K562 (cell line): ENCODE results near the gene IFI30. TPM values are rescaled to one million over a fixed set of nuclear protein-coding genes. Genes with fewer than 3 reads are reported as not detected.

ENCODE experiments used
- CREB5 ChIP-seq: fragments of 250-450 bp; sonication (Bioruptor Pico); IDR thresholded peaks from 2 replicates; pipeline ENCODE4 v1.5.0; 2020; ENCODE audit warnings: mild to moderate bottlenecking
- CREM ChIP-seq: IDR thresholded peaks from 2 replicates; pipeline ENCODE4 v1.6.1; 2014; ENCODE audit warnings: antibody characterized with exemption, low read depth
- DIDO1 ChIP-seq: fragments of 450-650 bp; IDR thresholded peaks from 2 replicates; pipeline ENCODE4 v1.6.1; 2016; ENCODE audit warnings: low read depth, missing biosample characterization, missing genetic modification characterization
- E2F3 ChIP-seq: fragments of 250-450 bp; sonication (Bioruptor Pico); IDR thresholded peaks from 2 replicates; pipeline ENCODE4 v1.4.0; 2020; ENCODE audit warnings: mild to moderate bottlenecking
- ETS2 ChIP-seq: IDR thresholded peaks from 2 replicates; pipeline ENCODE4 v1.6.1; 2016; ENCODE audit warnings: borderline replicate concordance, missing genetic modification characterization, mild to moderate bottlenecking, moderate library complexity, missing compliant biosample characterization; ENCODE audit not compliant: poor library complexity, severe bottlenecking
- HMGN3 ChIP-seq: IDR thresholded peaks from 2 replicates; pipeline ENCODE4 v1.6.1; 2011; ENCODE audit warnings: borderline replicate concordance, low read depth, mild to moderate bottlenecking, mixed read lengths, low read length; ENCODE audit not compliant: insufficient read length; ENCODE audit errors: extremely low read depth
- HNRNPUL1 ChIP-seq: fragments of 200-400 bp; formaldehyde crosslinking; IDR thresholded peaks from 2 replicates; pipeline ENCODE4 v1.6.1; 2017; ENCODE audit warnings: low read length
- KDM2B ChIP-seq: fragments of 250-450 bp; sonication (Bioruptor Pico); IDR thresholded peaks from 2 replicates; pipeline ENCODE4 v1.8.0; 2021; ENCODE audit warnings: mild to moderate bottlenecking, moderate library complexity
- MYNN ChIP-seq, 2 experiments: sonication (generic); formaldehyde crosslinking in 1 of 2; IDR thresholded peaks; 2 replicates each; pipeline versions ENCODE4 v1.5.0 to v1.6.1; 2016 to 2020; ENCODE audit warnings: antibody characterized with exemption in 1 of 2, missing genetic modification reagents in 1 of 2
- RBM14 ChIP-seq: fragments of 200-400 bp; formaldehyde crosslinking; IDR thresholded peaks from 2 replicates; pipeline ENCODE4 v1.6.1; 2018; ENCODE audit warnings: low read depth, mild to moderate bottlenecking, low read length, moderate library complexity, borderline replicate concordance; ENCODE audit not compliant: insufficient read depth
- SNAPC5 ChIP-seq: fragments of 250-450 bp; sonication (Bioruptor Pico); IDR thresholded peaks from 2 replicates; pipeline ENCODE4 v1.8.0; 2021; ENCODE audit warnings: moderate library complexity, mild to moderate bottlenecking, inconsistent platforms
- TGIF2 ChIP-seq: sonication (generic); formaldehyde crosslinking; IDR thresholded peaks from 2 replicates; pipeline ENCODE4 v1.8.1; 2022; ENCODE audit warnings: mild to moderate bottlenecking, missing genetic modification reagents, moderate library complexity
- ZFP36 ChIP-seq: fragments of 150-350 bp; IDR thresholded peaks from 2 replicates; pipeline ENCODE4 v1.6.1; 2018; ENCODE audit warnings: low read length, low read depth; ENCODE audit not compliant: partially characterized antibody
- ZNF197 ChIP-seq: fragments of 200-800 bp; sonication (Bioruptor generic); IDR thresholded peaks from 2 replicates; pipeline ENCODE4 v1.6.1; 2016; ENCODE audit warnings: low read depth, missing genetic modification characterization, missing compliant biosample characterization
- ZNF75A ChIP-seq: fragments of 450-650 bp; formaldehyde crosslinking; IDR thresholded peaks from 2 replicates; pipeline ENCODE4 v1.4.0; 2020; ENCODE audit warnings: mild to moderate bottlenecking
- ZNF79 ChIP-seq: fragments of 250-450 bp; sonication (Bioruptor Pico); IDR thresholded peaks from 2 replicates; pipeline ENCODE4 v1.4.0; 2020; ENCODE audit warnings: low read depth, mild to moderate bottlenecking, moderate library complexity
- polyA plus RNA-seq, 8 experiments: library from polyadenylated mRNA; depleted of rRNA in 4 of 8; stranded (reverse) in 5 of 8; unstranded in 3 of 8; fragments of >200 nt; fragmentation: Nextera tagmentation in 2 of 8; fragmentation: Illumina TruSeq in 1 of 8; extraction: Ambion mirVana in 2 of 8; extraction: Trizol in 1 of 8; gene quantifications; 2 replicates each; pipeline versions ENCODE4 v1.2.1 to v1.2.3, GENCODE V29; 2011 to 2014; ENCODE audit warnings: inconsistent platforms in 1 of 8, missing spikeins in 1 of 8
- total RNA-seq, 7 experiments: library from RNA; depleted of rRNA in 6 of 7; stranded (reverse); fragments of >200 nt in 6 of 7; fragmentation: Illumina TruSeq in 2 of 7; extraction: Trizol in 2 of 7; gene quantifications; 2 replicates each; pipeline versions ENCODE4 v1.2.1 to v1.2.3, GENCODE V29; 2011 to 2021; ENCODE audit warnings: low replicate concordance in 1 of 7
- TF ChIP-seq, protein P1 (sequence below), 2 experiments: fragments of 450-650 bp in 1 of 2; sonication (generic) in 1 of 2; formaldehyde crosslinking in 1 of 2; IDR thresholded peaks; 2 replicates each; pipeline versions ENCODE4 v1.7.1 to v1.9.0; 2016 to 2022; ENCODE audit warnings: inconsistent platforms in 1 of 2, mild to moderate bottlenecking in 1 of 2, missing genetic modification reagents in 1 of 2

The IFI30 gene
- total and polyA plus RNA-seq, 9 of the 15 experiments (the other 6 are each of a cell fraction or from before 2014, with no cell fraction given) = 63.7 to 430 (median 109) TPM

DNA sequence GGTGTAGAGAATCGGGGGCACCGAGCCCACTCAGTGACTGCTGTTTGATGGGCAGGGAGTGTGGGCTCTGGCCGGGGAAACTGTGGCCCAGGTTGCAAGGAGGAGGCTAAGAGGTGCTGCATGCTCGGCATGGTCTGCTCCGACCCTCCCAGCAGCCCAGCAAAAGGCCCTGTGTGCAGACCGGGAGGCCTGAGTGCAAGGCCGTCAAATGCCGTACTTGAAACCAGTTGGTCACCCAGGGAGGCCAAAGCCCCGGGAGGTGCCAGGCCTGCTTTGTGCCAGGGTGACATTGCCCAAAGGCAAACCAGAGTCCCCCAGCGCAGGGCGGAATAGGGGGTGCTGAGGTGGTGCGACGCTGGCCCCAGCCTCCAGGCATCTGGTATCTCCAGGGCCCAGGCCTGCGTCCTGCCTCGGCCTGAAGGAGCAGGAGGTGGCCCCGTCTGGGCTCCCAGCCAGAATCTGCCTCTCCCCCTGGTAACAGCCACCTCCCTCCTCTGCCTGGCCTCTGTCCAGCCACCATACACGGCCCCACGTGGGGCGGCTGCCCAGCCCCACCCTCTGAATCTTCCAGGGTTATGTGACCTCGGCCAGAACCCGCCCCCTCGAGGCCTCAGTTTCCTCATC, 16.7 kb upstream of the IFI30 start (continued):
- TF ChIP-seq, protein P1, sequence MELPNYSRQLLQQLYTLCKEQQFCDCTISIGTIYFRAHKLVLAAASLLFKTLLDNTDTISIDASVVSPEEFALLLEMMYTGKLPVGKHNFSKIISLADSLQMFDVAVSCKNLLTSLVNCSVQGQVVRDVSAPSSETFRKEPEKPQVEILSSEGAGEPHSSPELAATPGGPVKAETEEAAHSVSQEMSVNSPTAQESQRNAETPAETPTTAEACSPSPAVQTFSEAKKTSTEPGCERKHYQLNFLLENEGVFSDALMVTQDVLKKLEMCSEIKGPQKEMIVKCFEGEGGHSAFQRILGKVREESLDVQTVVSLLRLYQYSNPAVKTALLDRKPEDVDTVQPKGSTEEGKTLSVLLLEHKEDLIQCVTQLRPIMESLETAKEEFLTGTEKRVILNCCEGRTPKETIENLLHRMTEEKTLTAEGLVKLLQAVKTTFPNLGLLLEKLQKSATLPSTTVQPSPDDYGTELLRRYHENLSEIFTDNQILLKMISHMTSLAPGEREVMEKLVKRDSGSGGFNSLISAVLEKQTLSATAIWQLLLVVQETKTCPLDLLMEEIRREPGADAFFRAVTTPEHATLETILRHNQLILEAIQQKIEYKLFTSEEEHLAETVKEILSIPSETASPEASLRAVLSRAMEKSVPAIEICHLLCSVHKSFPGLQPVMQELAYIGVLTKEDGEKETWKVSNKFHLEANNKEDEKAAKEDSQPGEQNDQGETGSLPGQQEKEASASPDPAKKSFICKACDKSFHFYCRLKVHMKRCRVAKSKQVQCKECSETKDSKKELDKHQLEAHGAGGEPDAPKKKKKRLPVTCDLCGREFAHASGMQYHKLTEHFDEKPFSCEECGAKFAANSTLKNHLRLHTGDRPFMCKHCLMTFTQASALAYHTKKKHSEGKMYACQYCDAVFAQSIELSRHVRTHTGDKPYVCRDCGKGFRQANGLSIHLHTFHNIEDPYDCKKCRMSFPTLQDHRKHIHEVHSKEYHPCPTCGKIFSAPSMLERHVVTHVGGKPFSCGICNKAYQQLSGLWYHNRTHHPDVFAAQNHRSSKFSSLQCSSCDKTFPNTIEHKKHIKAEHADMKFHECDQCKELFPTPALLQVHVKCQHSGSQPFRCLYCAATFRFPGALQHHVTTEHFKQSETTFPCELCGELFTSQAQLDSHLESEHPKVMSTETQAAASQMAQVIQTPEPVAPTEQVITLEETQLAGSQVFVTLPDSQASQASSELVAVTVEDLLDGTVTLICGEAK (IDR thresholded peaks at IDR 0.05) = no peak
- TF ChIP-seq, protein P1 (CRISPR knock-in tag; IDR thresholded peaks at IDR 0.05) = no peak
- TF ChIP-seq CREM (peak; percentile 70), ZNF197 (CRISPR knock-in tag) (no peak; the same call in 1 of the 2 replicates), SNAPC5 (CRISPR knock-in tag) (no peak), HMGN3 (peak; percentile 99), HNRNPUL1 (no peak), KDM2B (CRISPR knock-in tag) (no peak), DIDO1 (tag) (no peak), CREB5 (CRISPR knock-in tag) (no peak), TGIF2 (no peak), ETS2 (tag) (no peak), E2F3 (CRISPR knock-in tag) (no peak), ZNF79 (CRISPR knock-in tag) (no peak), MYNN (IDR thresholded peaks at IDR 0.05) (peak; percentile 91), MYNN (CRISPR knock-in tag; IDR thresholded peaks at IDR 0.05) (no peak), RBM14 (no peak), ZFP36 (no peak), ZNF75A (CRISPR knock-in tag) (no peak)
